CD4-positive, alpha-beta T cell treated with Interleukin-10 for 1 hour (primary cell): Measurements from ENCODE around the gene EDDM13.
A peak's percentile ranks its signal among the peaks of the same experiment; 100 is the strongest.
"Not testable (repeated sequence)": the region's sequence is repeated elsewhere in the genome, so short reads cannot be mapped to it uniquely, and the experiment has no call there.

Source experiments
- DNase-seq: peaks from one replicate; pipeline ENCODE4 v3.0.0-alpha.2; 2020

The EDDM13 gene

DNA sequence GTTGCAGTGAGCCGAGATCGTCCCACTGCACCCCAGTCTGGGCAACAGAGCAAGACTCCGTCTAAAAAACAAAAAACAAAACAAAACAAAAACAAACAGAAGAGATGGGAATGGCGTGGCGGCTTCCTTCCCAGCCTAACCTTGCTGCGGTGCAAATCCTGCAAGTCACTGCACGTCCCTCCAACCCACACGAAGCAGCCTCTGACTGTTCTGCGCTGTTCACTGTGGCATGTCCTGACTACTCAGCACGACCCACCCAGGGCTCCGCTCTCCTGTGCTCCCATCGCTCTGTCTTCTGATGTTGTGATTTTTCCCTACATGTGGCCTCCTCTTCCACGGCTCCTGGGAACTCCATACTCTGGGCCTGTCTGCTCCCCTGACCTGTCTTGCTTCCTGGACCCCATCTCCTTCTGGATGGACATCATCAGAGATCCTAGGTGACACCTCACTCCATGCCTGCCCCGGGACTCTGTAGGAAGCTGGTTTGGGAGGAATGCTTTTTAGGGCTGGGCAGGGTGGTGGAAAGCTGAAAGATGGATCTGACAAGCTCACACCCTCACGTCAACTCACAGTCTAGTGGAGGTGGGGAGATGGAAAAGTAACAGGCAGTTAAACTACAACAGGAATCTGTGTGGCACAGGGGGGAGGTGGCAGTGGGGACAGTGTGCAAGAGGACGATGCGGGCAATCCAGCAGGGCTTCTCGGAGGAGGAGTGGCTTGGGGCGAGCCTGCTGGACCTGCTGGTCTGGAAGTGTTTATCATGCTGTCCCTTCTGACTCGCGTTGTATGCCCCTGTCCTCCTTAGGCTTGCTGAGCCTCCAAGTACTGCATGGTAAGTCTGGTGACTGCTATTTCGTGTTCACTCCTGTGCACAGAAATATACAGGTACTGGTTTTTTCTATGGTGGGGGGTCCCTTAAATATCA lies 23.2 kb downstream of the EDDM13 start:
- DNase-seq, result no peak

DNA sequence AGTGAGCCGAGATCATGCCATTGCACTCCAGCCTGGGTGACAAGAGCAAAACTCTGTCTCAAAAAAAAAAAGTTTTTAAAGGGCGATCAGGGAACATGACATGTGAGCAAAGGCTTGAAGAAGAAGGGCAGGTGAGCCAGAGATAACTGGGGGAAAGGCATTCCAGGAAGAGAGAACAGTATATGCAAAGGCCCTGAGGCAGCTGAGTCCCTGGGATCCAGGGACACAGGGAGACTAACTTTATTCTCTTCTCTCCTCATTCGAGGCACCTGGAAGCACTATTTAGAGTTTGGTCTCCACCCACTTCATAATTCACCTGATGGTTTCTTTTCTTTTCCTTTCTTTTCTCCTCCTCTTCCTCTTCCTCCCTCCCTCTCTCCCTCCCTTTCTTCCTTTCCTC lies 24.5 kb downstream of the EDDM13 start:
- DNase-seq, result no peak

- DNase-seq, result no peak
Observed at GRCh38 chr19:56299688-56300087, 27.1 kb downstream of the EDDM13 start.

GRCh38 chr19:56301155-56301554 lies 28.6 kb downstream of the EDDM13 start:
- no peak for DNase-seq

DNA sequence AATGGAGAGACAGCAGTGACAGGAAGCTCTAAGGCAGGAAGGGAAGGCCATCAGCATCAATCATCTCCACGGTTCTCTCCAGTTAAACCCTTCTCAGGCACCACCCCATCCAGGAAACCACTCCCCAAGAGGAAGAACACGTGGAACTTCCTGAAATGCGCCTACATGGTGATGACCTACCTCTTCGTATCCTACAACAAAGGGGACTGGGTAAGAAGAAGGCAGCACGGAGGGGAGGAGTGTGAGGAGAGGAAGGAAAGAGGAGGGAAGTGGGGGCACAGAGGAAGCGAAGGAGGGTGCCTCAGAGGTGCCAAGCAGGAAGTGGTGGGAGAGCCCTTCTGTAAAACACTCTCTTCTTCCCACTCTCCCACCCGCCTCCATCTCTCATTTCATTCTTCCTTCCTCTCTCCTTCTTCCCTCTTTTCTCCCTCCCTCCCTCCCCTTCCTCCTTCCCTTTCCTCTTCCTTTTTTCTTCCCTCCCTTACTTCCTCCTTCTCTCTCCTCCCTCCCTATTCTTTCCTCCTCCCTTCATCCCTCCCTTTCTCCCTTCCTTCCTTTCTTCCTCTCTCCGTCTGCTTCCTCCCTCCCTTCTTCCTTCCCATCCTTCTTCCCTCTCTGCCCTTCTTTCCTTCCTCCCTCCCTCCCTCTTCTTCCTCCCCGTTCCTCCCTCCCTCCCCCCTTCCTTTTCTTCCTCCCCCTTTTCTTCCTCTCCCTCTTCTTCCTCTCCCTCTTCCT lies 29.5 kb downstream of the EDDM13 start:
- no peak for DNase-seq

DNA sequence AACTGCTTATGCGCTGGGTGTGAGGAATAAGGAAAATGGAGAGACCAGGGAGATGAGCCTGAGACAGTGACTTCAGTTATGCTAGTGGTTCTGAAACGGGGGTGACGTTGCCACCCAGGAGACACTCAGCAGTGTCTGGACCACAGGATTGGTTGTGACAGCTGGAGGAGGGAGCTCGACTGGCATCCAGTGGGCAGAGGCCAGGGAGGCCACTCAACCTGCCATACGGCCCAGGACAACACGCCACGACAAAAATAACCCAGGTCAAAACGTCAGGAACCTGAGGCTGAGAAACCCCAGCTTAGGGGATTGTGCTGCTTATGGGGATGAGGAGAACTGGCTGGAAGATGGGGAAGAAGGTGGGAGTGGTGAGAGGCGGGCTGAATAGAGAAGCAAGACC lies 31.7 kb downstream of the EDDM13 start:
- DNase-seq, result no peak

GRCh38 chr19:56306016-56306415 lies 33.5 kb downstream of the EDDM13 start:
- no peak for DNase-seq

DNA sequence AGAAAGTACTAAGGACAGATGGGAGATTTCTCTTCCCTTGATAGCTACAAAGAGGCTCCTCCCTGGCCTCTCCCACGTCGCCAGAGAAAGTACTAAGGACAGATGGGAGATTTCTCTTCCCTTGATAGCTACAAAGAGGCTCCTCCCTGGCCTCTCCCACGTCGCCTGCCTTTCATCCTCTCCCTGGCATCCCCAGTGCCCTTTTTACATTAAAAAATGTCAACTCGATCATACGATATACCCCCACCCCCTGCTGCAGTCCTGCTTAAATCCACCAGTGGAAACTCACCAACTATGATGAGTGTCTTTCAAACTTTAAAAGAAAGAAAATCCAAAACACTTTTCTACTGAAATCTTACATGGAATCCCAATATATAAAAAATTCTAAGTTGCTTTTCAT lies 34.5 kb downstream of the EDDM13 start:
- DNase-seq, result not testable (repeated sequence)

DNA sequence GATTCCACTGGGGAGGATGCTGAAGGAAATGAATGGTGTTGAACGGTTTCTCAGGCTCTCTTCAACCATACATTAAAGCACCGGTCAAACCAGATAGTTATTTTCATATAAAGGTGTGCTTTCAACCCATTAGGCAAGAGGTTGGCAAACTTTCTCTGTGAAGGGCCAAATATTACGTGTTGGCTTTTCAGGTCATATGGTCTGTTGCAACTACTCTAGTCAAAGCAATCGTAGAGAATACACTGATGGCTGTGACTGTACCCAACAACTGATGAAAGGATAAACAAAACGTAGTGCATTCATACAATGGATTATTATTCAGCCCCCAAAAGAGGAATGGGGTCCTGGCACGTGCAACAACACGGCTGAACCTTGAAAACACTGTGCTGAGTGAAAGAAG lies 36.2 kb downstream of the EDDM13 start:
- no peak for DNase-seq

- DNase-seq, result peak; percentile 59
Observed at GRCh38 chr19:56309511-56310185, 37.1 kb downstream of the EDDM13 start.

- no peak for DNase-seq
Observed at GRCh38 chr19:56310462-56310861, 37.9 kb downstream of the EDDM13 start.

GRCh38 chr19:56312342-56312741 lies 39.8 kb downstream of the EDDM13 start:
- DNase-seq, result no peak

- no peak for DNase-seq
Observed at GRCh38 chr19:56312787-56313657, 40.5 kb downstream of the EDDM13 start.

DNA sequence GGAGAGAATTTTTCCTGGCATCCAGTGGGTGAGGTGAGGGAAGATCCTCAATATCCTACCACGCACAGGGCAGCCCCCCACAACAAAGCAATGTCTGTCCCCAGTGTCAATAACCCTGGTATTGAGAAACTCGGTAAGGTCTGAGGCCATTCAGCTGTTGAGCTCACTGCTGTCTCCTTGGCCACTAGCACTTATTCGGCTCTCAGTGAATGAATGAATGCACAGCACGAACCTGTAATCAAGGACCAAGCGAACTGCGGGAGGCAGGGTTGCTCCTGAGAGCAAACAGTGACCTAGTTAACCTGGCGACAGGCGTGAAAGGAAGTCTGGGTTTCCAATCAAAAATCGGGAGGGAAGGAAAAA lies 41.5 kb downstream of the EDDM13 start:
- no peak for DNase-seq

DNA sequence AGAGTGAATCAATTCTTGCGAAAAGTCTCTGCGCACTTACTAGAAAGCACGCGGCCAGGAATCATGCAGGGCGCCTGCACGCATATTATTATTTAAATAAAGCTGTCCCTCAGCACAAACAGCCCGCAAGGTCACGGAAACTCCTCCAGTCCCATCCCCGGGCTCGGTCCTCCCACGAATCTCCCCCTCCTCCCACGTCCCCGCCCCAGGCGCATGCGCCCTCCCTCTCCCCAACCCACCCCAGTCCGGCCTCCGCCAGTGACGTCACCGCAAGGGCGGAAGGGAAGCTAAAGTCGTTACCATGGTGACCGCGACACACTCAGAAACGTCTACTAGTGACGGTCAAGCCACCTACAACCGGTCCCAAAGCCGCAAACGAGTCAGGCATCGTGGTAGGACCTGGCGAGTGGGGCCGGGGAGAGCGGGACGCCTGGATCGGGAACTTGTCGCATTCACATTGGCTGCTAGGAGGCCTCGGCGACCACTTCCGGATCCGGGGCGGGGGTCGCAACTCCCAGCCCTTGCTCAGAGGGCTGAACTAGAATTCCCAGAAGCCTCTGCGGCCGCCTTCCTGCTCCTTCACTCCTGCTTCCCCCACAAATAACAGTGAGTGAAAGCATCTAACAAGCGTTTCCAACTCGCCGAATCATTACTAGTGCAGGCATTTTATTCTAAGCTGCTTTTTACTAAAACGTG lies 42.0 kb downstream of the EDDM13 start, which contains the start of gene ZSCAN5A:
ZSCAN5A (minus strand) TSS at position 459 of the 696 bp plus-strand sequence. CDS start 89,793 bp downstream, outside the sequence.
- DNase-seq, result peak; percentile 97

DNA sequence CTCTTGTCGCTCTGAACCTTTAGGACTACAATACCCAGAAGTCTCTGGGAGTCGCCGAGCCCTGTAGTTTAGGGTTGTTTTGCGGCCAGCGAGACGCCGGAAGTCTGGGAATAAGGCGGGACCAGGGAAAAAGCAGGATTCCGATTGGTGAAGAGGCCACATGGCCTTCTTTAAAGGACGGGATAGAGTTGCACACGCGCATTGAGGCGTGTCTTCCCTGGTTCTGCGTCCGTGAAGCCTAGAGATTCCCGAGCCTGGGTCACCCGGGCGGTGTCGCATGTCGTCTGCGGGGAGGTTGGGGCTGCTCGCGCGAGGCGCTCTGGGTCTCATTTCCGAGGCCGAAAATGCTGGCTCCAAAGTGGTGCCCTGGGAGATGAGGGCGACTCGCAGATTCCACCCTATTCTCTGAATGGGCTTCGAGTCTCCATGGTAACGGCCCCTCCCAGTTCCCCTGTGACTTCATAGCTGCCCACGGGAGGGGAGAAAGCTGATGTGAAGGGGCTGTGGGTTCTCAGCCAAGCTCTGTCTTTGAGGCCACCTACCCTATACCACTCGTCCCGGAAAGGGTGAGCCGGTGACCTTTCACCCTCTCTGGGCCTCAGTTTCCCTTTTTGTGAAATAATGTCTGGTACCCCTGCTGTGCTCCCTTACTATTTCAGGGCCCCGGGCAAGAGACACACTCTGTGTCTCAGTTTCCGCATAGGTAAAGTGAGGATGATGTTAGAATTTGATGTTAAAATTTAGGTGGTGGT lies 42.7 kb downstream of the EDDM13 start:
- peak; percentile 97 for DNase-seq

- DNase-seq, result no peak
Observed at GRCh38 chr19:56316728-56317127, 44.2 kb downstream of the EDDM13 start.

GRCh38 chr19:56317749-56318148 lies 45.2 kb downstream of the EDDM13 start:
- no peak for DNase-seq

GRCh38 chr19:56319991-56320390 lies 47.4 kb downstream of the EDDM13 start:
- DNase-seq, result no peak

DNA sequence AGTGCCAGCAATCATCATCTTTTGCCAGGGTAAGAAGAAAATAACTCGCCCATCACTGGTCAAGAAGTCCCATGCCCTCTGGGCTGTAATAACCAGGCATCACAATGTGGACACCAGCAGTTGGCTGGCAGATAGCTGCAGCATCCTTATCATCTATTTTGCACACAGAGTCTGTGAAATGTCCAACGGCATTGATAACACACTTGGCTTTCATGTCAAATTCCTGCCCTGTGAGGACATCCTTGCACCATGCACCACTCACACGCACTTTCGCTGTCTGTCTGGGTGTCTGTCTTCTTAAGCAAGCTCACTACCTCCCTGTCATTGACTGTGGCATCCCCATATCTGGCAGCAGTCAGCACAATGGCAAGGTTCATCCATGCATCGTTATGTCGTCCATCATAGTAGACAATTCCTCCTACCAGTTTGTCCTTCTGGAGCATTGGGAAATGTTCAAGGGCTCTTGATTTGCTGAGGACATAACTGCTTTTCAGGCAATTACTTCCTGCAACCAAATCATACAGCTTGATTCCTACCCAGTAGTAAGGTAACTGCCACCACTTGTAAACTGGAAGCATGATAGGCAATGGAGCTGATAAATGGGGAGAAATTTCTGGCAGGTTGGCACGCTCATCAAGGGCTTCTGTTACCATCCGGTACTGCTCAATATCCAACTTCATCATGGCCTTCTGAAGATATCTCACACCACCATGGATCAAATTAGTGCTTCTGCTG lies 48.9 kb downstream of the EDDM13 start:
- no peak for DNase-seq
